Measurements from ENCODE around the gene SULT2B1. TPM values are rescaled to one million over a fixed set of nuclear protein-coding genes. Genes with fewer than 3 reads are reported as not detected.
"Not testable (repeated sequence)": the region's sequence is repeated elsewhere in the genome, so short reads cannot be mapped to it uniquely, and the experiment has no call there.

The SULT2B1 gene
- total RNA-seq, 2 donors from 2014 or later = not detected

GRCh38 chr19:48537541-48537940, 14.4 kb upstream of the SULT2B1 start:
- H3K27me3 ChIP-seq = no peaks in the 10 kb centered on the region
- no peak for DNase-seq (ENCODE audit: low spot score)
- no peak overlapping the region for H3K27ac ChIP-seq
- no peaks in the 10 kb centered on the region for H3K9me3 ChIP-seq
- no peak for TF ChIP-seq CTCF (IDR thresholded peaks at IDR 0.05)
- no peaks in the 10 kb centered on the region for H3K36me3 ChIP-seq
- no peak overlapping the region for H3K4me3 ChIP-seq
- H3K4me1 ChIP-seq = no peaks in the 10 kb centered on the region

- not testable (repeated sequence) for H3K36me3 ChIP-seq; H3K9me3 ChIP-seq; H3K4me1 ChIP-seq; DNase-seq (ENCODE audit: low spot score); H3K27me3 ChIP-seq; H3K4me3 ChIP-seq; H3K27ac ChIP-seq
These were observed 13.9 kb upstream of the SULT2B1 start for GRCh38 chr19:48538057-48538456.

- no peak for DNase-seq (ENCODE audit: low spot score)
- TF ChIP-seq CTCF (IDR thresholded peaks at IDR 0.05) = no peak
- Histone ChIP-seq H3K9me3 (no peaks in the 10 kb centered on the region), H3K36me3 (no peaks in the 10 kb centered on the region), H3K4me3 (no peak overlapping the region), H3K27ac (no peak overlapping the region), H3K27me3 (no peaks in the 10 kb centered on the region), H3K4me1 (no peaks in the 10 kb centered on the region)
These were observed 12.4 kb upstream of the SULT2B1 start for GRCh38 chr19:48539503-48540096.

- Histone ChIP-seq H3K27ac (no peak overlapping the region), H3K4me3 (no peak overlapping the region), H3K27me3 (no peaks in the 10 kb centered on the region), H3K36me3 (no peaks in the 10 kb centered on the region), H3K4me1 (no peaks in the 10 kb centered on the region), H3K9me3 (no peaks in the 10 kb centered on the region)
- DNase-seq (ENCODE audit: low spot score) = no peak
- TF ChIP-seq CTCF (IDR thresholded peaks at IDR 0.05) = no peak
These were observed 11.9 kb upstream of the SULT2B1 start for GRCh38 chr19:48540110-48540509.

GRCh38 chr19:48541813-48542212, 10.2 kb upstream of the SULT2B1 start:
- Histone ChIP-seq H3K9me3 (no peaks in the 10 kb centered on the region), H3K4me1 (no peaks in the 10 kb centered on the region), H3K4me3 (no peak overlapping the region), H3K36me3 (no peaks in the 10 kb centered on the region), H3K27ac (no peak overlapping the region), H3K27me3 (no peaks in the 10 kb centered on the region)
- no peak for DNase-seq (ENCODE audit: low spot score)
- TF ChIP-seq CTCF (IDR thresholded peaks at IDR 0.05) = no peak

- Histone ChIP-seq H3K9me3 (no peaks in the 10 kb centered on the region), H3K27ac (no peak overlapping the region), H3K36me3 (no peaks in the 10 kb centered on the region), H3K4me3 (no peak overlapping the region), H3K4me1 (no peaks in the 10 kb centered on the region), H3K27me3 (no peaks in the 10 kb centered on the region)
- DNase-seq (ENCODE audit: low spot score) = no peak
- no peak for TF ChIP-seq CTCF (IDR thresholded peaks at IDR 0.05)
These were observed 8.8 kb upstream of the SULT2B1 start for GRCh38 chr19:48543121-48543710.
